Glutamatergic neuron (in vitro differentiated cells): ENCODE measurements around the gene TULP1. TPM values are rescaled to one million over a fixed set of nuclear protein-coding genes. Genes with fewer than 3 reads are reported as not detected.
A peak's percentile ranks its signal among the peaks of the same experiment; 100 is the strongest.

Experiments used
- DNase-seq: peaks from one replicate; pipeline ENCODE4 v3.0.0; 2022
- H3K27ac Mint-ChIP-seq: one replicate; pipeline ENCODE4 v1.8.0; 2020; ENCODE audit warnings: mild to moderate bottlenecking, mixed read lengths, inconsistent platforms; ENCODE audit not compliant: unreplicated experiment
- H3K27me3 Mint-ChIP-seq: one replicate; pipeline ENCODE4 v1.8.0; 2020; ENCODE audit warnings: mild to moderate bottlenecking, moderate library complexity, mixed read lengths, inconsistent platforms; ENCODE audit not compliant: unreplicated experiment
- H3K36me3 Mint-ChIP-seq: one replicate; pipeline ENCODE4 v1.8.0; 2020; ENCODE audit warnings: mild to moderate bottlenecking, mixed read lengths, inconsistent platforms; ENCODE audit not compliant: unreplicated experiment
- H3K4me1 Mint-ChIP-seq: one replicate; pipeline ENCODE4 v1.8.0; 2020; ENCODE audit warnings: mild to moderate bottlenecking, low read depth, mixed read lengths, inconsistent platforms; ENCODE audit not compliant: unreplicated experiment
- H3K4me3 Mint-ChIP-seq: one replicate; pipeline ENCODE4 v1.8.0; 2020; ENCODE audit warnings: mild to moderate bottlenecking, mixed read lengths, inconsistent platforms; ENCODE audit not compliant: unreplicated experiment
- H3K9me3 Mint-ChIP-seq: one replicate; pipeline ENCODE4 v1.8.0; 2020; ENCODE audit warnings: mild to moderate bottlenecking, moderate library complexity, mixed read lengths, inconsistent platforms; ENCODE audit not compliant: unreplicated experiment
- total RNA-seq: library from RNA; stranded (reverse); fragmentation: NEBNext Ultra II Directional; extraction: Animal tissue kit (Norgen Biotek cat#: 25700); gene quantifications from one replicate; pipeline ENCODE4 v1.2.1, GENCODE V29; 2021; ENCODE audit not compliant: unreplicated experiment
- TF ChIP-seq, protein P1 (sequence below): fragments of 200-600 bp; sonication (generic); IDR thresholded peaks from one replicate; pipeline ENCODE4 v1.5.0; 2021; ENCODE audit not compliant: partially characterized antibody, unreplicated experiment

Gene TULP1
- total RNA-seq, 1 donor from 2014 or later: not detected

DNA sequence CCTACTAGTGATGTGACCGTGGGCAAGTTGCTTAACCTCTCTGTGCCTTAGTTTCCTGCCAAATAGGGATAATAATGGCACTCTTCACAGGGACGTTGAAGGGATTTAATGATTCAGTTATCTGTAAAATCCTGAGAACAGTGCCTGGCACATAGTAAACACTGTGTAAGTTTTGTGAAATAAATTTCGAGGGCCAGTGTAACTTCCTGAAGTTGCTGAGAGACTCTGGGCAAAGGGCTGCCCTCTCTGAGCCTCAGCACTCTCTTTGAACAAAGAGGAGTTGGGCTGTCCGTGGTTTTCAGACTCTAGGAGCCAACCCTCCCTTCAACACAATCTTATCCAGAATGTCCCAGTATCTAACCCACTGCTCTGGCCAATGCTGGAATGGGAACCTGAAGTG, 13.3 kb downstream of the TULP1 start:
- H3K27me3 Mint-ChIP-seq: peaks cover 8% of the 10 kb centered on the region
- TF ChIP-seq, protein P1, sequence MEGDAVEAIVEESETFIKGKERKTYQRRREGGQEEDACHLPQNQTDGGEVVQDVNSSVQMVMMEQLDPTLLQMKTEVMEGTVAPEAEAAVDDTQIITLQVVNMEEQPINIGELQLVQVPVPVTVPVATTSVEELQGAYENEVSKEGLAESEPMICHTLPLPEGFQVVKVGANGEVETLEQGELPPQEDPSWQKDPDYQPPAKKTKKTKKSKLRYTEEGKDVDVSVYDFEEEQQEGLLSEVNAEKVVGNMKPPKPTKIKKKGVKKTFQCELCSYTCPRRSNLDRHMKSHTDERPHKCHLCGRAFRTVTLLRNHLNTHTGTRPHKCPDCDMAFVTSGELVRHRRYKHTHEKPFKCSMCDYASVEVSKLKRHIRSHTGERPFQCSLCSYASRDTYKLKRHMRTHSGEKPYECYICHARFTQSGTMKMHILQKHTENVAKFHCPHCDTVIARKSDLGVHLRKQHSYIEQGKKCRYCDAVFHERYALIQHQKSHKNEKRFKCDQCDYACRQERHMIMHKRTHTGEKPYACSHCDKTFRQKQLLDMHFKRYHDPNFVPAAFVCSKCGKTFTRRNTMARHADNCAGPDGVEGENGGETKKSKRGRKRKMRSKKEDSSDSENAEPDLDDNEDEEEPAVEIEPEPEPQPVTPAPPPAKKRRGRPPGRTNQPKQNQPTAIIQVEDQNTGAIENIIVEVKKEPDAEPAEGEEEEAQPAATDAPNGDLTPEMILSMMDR: no peak

DNA sequence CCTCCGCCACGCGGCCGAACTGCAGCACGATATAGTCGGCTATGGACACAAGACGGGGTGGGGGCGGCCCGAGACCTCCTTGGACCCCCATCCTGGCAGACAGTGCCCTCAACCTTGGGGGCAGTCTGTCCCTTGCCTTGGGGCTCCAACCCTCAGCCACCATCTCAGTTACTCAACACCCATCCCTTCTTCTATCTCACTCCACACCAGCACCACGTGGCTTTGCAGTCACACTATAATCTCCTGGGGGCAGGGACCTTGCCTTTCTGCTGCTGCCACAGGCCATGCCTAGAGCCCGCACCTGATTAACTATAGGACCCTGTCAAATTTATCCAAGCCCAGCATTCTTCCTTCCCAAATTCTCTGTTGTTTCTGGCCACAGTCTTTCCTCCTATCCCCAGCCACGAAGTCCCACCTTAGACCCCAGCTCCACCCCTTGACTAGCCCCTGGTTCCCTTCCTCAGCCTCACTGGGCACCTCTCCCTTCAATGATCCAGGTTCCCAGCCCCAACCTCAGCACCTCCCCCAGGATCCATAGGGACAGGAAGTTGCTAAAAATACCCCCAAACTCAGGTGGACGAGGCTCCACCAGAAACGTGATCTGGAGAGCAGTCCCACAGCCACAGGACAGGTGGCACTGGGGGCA, 14.2 kb downstream of the TULP1 start:
- Mint-ChIP-seq H3K9me3 (peaks cover 6% of the 10 kb centered on the region), H3K4me3 (peak overlapping the region; percentile 70), H3K27me3 (peaks cover 8% of the 10 kb centered on the region), H3K36me3 (no peaks in the 10 kb centered on the region), H3K27ac (peak overlapping the region; percentile 66), H3K4me1 (peaks cover 36% of the 10 kb centered on the region)
- DNase-seq: no peak
- TF ChIP-seq, protein P1: no peak

More for the DNA sequence above, 13.3 kb downstream of the TULP1 start:
- Mint-ChIP-seq H3K4me1 (peaks cover 28% of the 10 kb centered on the region), H3K9me3 (peaks cover 6% of the 10 kb centered on the region), H3K27ac (no peak overlapping the region), H3K4me3 (no peak overlapping the region), H3K36me3 (no peaks in the 10 kb centered on the region)
- DNase-seq: no peak

DNA sequence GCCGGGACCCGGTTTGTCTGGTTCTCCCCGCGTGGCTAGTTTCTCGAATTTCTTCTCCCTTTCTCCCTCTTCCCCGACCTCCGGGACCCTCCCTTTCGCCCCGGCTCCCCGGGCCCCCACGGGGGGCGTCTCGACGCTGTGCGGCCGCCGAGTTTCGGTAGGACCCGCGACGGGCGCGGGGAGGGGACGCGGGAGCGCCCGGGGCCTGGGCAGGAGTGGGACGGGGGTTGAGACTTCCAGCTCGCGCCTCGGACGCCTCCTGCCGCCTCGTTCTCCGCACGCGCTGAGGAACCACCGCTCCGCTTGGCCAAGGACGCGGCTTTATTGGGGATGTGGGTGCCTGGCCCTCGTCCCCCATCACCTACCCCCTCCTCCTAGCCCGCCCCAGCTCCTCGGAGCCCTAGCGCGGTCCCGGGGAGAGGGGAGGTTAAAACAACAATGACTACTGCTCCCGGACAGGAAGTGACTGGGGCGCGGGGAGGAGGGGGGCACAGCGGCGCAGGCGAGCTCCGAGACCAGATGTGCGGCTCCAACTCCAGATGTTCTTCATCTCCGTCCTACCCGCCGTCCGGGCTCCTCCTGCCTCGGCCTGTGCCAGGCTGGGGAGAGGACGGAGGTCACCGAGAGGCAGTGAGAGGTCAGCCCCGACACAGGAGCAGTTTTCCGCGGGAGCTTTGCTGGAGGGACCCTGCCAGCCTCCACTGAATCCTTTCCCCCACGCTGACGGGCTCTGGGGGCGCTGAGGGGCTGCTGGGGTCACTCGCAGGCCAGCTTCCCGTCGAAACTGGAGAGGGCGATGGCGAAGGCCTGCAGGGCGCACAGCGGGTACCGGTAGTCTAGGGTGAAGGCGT, 14.9 kb downstream of the TULP1 start:
- Mint-ChIP-seq H3K4me1 (peaks cover 43% of the 10 kb centered on the region), H3K27ac (no peak overlapping the region), H3K27me3 (peaks cover 13% of the 10 kb centered on the region), H3K4me3 (peak overlapping the region; percentile 70), H3K36me3 (no peaks in the 10 kb centered on the region), H3K9me3 (peaks cover 10% of the 10 kb centered on the region)
- peak; percentile 64 for DNase-seq
- TF ChIP-seq, protein P1: no peak

DNA sequence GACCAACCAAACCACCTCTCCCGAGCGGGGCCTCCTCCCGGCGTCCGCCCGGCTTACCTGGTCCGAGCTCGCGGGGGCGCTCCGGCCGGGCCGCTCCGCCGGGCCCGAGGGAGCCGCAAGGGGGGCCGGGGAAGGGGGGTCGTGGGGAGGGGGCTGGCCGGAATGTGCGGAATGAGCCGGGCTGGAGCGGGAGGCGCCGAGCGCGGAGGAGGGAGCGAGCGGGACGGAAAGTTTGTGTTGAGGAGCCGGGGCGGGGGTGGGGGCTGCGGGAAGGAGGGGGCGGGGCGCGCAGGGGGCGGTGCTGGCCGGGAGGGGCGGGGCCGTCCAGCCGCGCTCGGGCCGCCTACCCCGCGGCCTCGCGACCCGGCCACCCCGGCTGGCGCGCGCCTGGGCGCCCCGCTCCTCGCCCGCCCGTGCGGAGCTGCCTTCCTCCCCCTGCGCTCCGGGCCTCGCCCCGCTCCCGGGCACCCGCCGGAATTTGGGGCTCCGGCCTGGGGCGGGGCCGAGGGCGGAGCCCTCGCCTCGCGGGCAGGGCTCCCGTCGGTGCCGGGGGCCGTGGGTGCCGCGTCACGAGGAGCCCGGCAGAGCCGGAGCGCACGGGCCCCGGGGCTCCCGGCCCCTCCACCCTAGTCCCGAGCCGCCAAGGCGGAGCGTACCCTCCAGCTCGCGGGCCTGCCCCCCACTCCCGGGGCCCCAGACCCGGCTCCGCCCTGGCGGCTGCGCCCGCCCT, 15.7 kb downstream of the TULP1 start, which contains the start of gene TEAD3:
Gene TEAD3, minus strand, starts transcription at position 239 of the 730 bp plus-strand sequence.
- H3K4me3 Mint-ChIP-seq: peak within 1 kb of the TSS; percentile 90
- no peaks in the 10 kb centered on the region for H3K36me3 Mint-ChIP-seq
- TF ChIP-seq, protein P1: no peak
- H3K4me1 Mint-ChIP-seq: peaks cover 46% of the 10 kb centered on the region
- H3K27ac Mint-ChIP-seq: peak within 1 kb of the TSS; percentile 83
- peaks cover 10% of the 10 kb centered on the region for H3K9me3 Mint-ChIP-seq
- peaks cover 16% of the 10 kb centered on the region for H3K27me3 Mint-ChIP-seq
- peak; percentile 80 for DNase-seq
